Mesothelial cell of epicardium (in vitro differentiated cells): ENCODE measurements around the gene WDCP. TPM values are rescaled to one million over a fixed set of nuclear protein-coding genes. Genes with fewer than 3 reads are reported as not detected.

Experiments used
- DNase-seq, 2 experiments: peaks; one replicate each; pipeline ENCODE4 v3.0.0; 2021; ENCODE audit warnings: low spot score in 2 of 2; ENCODE audit not compliant: unreplicated experiment in 2 of 2
- H3K27ac Mint-ChIP-seq: 2 replicates; pipeline ENCODE4 v1.8.0; 2021; ENCODE audit warnings: mixed read lengths
- H3K27me3 Mint-ChIP-seq: 2 replicates; pipeline ENCODE4 v1.8.0; 2021; ENCODE audit warnings: low read depth, mixed read lengths
- H3K36me3 Mint-ChIP-seq: 2 replicates; pipeline ENCODE4 v1.8.0; 2021; ENCODE audit warnings: mixed read lengths
- H3K4me1 Mint-ChIP-seq: 2 replicates; pipeline ENCODE4 v1.8.0; 2021; ENCODE audit warnings: mixed read lengths
- H3K4me3 Mint-ChIP-seq: 2 replicates; pipeline ENCODE4 v1.8.0; 2021; ENCODE audit warnings: mild to moderate bottlenecking, moderate library complexity, mixed read lengths
- H3K9me3 Mint-ChIP-seq: 2 replicates; pipeline ENCODE4 v1.8.0; 2021; ENCODE audit warnings: mixed read lengths
- total RNA-seq: library from RNA; stranded (reverse); gene quantifications from 3 replicates; pipeline ENCODE4 v1.2.1, GENCODE V29; 2021
- TF ChIP-seq, protein P1 (sequence below): fragments of 200-600 bp; sonication (generic); IDR thresholded peaks from one replicate; pipeline ENCODE4 v1.5.0; 2021; ENCODE audit warnings: antibody characterized with exemption; ENCODE audit not compliant: unreplicated experiment

The WDCP gene
- total RNA-seq, 1 donor from 2014 or later = 16.0 TPM

DNA sequence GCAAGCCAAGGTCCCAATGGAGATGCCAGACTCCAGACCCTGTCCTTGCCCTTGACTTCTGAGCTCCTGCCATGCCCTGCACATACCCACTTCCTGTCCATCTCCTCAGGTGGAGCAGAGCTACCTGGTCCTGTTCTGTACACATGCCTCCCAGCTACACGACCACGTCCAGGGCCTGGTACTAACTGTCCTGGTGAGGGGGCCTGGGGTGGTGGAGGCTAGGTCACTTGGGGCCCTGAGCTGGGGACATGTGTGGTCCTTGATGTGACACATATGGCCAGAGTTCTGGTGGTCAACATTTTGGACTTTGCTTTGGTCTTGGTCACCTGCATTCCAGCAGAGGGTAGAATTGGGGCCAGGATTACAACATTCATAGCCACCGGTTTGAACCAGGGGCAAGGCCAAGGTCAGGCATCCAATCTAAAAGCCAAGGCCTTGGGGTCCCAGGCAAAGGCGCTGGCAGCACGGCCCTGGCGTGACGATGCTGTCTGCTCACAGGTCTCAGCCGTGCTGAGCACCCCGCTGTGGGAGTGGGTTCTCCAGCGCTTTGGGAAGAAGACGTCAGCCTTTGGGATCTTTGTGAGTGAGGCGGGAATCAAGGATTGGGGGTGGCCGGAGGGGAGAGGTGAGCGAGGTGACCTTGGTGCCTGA is 24.7 kb downstream of the WDCP start:
- H3K4me1 Mint-ChIP-seq = no peaks in the 10 kb centered on the region
- H3K9me3 Mint-ChIP-seq = no peaks in the 10 kb centered on the region
- H3K36me3 Mint-ChIP-seq = peaks cover 11% of the 10 kb centered on the region
- no peak overlapping the region for H3K27ac Mint-ChIP-seq
- DNase-seq = no peak
- TF ChIP-seq, protein P1, sequence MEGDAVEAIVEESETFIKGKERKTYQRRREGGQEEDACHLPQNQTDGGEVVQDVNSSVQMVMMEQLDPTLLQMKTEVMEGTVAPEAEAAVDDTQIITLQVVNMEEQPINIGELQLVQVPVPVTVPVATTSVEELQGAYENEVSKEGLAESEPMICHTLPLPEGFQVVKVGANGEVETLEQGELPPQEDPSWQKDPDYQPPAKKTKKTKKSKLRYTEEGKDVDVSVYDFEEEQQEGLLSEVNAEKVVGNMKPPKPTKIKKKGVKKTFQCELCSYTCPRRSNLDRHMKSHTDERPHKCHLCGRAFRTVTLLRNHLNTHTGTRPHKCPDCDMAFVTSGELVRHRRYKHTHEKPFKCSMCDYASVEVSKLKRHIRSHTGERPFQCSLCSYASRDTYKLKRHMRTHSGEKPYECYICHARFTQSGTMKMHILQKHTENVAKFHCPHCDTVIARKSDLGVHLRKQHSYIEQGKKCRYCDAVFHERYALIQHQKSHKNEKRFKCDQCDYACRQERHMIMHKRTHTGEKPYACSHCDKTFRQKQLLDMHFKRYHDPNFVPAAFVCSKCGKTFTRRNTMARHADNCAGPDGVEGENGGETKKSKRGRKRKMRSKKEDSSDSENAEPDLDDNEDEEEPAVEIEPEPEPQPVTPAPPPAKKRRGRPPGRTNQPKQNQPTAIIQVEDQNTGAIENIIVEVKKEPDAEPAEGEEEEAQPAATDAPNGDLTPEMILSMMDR = no peak
- no peaks in the 10 kb centered on the region for H3K27me3 Mint-ChIP-seq
- no peak overlapping the region for H3K4me3 Mint-ChIP-seq

DNA sequence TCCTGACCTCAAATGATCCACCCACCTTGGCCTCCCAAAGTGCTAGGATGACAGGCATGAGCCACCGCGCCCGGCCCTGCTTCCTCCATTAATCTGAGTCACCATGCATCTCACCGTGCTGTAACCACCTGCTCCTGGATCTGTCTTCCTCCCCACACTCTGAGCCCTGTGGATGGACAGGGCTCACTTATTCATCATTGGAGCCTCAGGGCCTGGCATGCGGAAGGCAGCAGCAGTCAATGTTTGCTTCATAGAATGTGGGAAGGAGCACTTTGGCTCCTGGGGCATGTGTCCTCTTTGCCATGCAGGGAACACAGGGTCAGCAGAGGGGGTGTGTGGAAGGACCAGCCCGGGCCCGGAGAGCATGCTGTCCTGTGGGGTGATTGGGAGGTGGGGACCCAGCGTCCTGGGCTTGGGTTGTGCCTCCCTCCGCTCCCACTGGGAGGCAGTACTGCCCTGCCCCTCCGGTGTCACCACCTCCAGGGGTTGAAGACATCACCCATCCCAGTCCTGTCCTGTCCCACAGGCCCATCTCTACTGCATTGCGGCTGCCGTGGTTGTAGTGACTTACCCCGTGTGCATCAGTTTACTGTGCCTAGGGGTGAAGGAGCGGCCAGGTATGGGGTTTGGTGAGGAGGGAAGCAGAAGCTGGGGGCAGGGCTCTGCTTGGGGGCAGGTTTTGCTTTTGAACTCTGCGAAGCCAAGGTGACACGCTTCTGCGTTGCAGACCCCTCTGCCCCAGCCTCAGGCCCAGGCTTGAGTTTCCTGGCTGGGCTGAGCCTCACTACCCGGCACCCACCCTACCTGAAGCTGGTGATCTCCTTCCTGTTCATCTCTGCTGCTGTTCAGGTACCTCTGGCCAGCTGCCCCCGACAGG is 25.8 kb downstream of the WDCP start:
- DNase-seq = no peak
- no peak overlapping the region for H3K4me3 Mint-ChIP-seq
- no peaks in the 10 kb centered on the region for H3K27me3 Mint-ChIP-seq
- peaks cover 7% of the 10 kb centered on the region for H3K36me3 Mint-ChIP-seq
- TF ChIP-seq, protein P1 = no peak
- no peaks in the 10 kb centered on the region for H3K4me1 Mint-ChIP-seq
- no peak overlapping the region for H3K27ac Mint-ChIP-seq
- H3K9me3 Mint-ChIP-seq = no peaks in the 10 kb centered on the region

DNA sequence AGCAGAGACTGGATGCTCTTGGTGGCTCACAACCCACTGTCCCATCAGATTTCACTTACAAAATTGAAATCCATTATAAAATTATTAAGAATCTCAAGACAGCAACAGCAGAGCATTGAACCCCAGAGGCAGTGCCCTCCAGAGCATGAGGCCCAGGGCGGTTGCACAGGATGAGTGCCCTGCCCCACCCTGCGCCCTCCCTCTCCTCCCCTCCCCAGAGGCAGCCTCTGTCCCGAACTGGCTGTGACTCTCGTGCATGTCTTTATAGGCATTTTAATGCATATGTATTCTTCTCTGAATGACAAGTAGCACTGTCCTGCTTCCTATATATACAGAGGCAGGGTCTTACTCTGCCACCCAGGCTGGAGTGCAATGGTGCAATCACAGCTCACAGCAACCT is 26.9 kb downstream of the WDCP start:
- Mint-ChIP-seq H3K9me3 (no peaks in the 10 kb centered on the region), H3K4me3 (no peak overlapping the region), H3K36me3 (peaks cover 5% of the 10 kb centered on the region), H3K27me3 (no peaks in the 10 kb centered on the region), H3K27ac (no peak overlapping the region), H3K4me1 (no peaks in the 10 kb centered on the region)
- DNase-seq = no peak
- TF ChIP-seq, protein P1 = no peak

DNA sequence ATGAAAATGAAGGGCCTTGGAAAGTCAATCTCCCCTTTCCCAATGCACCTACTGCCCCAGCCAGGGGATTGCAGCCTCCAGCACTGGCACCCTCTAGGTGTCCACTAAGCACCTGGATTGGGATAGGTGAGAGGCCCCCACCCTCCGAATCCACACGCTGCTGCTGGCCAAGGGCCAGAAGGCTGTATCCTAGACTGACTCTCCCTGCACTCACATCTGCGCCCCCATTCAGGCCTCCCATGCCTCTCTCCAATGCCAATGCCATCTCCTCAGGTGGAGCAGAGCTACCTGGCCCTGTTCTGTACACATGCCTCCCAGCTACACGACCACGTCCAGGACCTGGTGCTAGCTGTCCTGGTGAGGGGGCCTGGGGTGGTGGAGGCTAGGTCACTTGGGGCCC is 27.5 kb downstream of the WDCP start:
- no peak overlapping the region for H3K4me3 Mint-ChIP-seq
- DNase-seq = no peak
- no peaks in the 10 kb centered on the region for H3K9me3 Mint-ChIP-seq
- H3K27ac Mint-ChIP-seq = no peak overlapping the region
- TF ChIP-seq, protein P1 = no peak
- no peaks in the 10 kb centered on the region for H3K4me1 Mint-ChIP-seq
- H3K36me3 Mint-ChIP-seq = peaks cover 2% of the 10 kb centered on the region
- no peaks in the 10 kb centered on the region for H3K27me3 Mint-ChIP-seq

DNA sequence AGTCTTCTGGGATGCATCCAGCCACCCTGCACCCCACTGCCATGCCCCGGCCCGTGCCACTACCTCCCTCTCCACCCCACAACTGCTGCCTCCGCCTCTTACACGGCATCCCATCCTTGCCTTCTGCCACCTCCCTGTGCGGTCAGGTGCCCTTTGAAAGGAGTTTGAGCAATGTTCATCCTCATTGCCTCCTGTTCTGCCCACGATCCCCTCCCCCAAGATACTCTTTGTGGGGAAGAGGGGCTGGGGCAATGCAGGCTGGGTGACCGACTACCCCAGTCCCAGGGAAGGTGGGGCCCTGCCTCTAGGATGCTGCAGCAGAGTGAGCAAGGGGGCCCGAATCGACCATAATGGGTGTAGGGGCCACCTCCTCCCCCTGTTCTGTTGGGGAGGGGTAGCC is 28.9 kb downstream of the WDCP start:
- no peaks in the 10 kb centered on the region for H3K4me1 Mint-ChIP-seq
- TF ChIP-seq, protein P1 = no peak
- no peaks in the 10 kb centered on the region for H3K9me3 Mint-ChIP-seq
- H3K36me3 Mint-ChIP-seq = peaks cover 5% of the 10 kb centered on the region
- no peak overlapping the region for H3K27ac Mint-ChIP-seq
- DNase-seq = no peak
- no peak overlapping the region for H3K4me3 Mint-ChIP-seq
- no peaks in the 10 kb centered on the region for H3K27me3 Mint-ChIP-seq
